Retinal pigment epithelial cell (primary cell): ENCODE measurements around the gene FUT3.
"Not testable (repeated sequence)": the region's sequence is repeated elsewhere in the genome, so short reads cannot be mapped to it uniquely, and the experiment has no call there.

Source experiments
- DNase-seq: peaks from one replicate; pipeline ENCODE4 v3.0.0-alpha.2; 2010; ENCODE audit warnings: low read depth
- H3K4me3 ChIP-seq: 2 replicates; pipeline ENCODE4 v1.5.1; 2011; ENCODE audit warnings: mild to moderate bottlenecking, low read length, control low read depth, moderate library complexity
- CTCF ChIP-seq: conservative IDR thresholded peaks from 2 replicates; pipeline ENCODE4 v1.5.1; 2011; ENCODE audit warnings: low read depth, low read length, control low read depth, inconsistent platforms

FUT3 gene

GRCh38 chr19:5867201-5868136 lies 16.2 kb upstream of the FUT3 start:
- no peak overlapping the region for H3K4me3 ChIP-seq
- DNase-seq, result no peak
- TF ChIP-seq CTCF, result no peak

GRCh38 chr19:5865772-5866171 lies 14.5 kb upstream of the FUT3 start:
- no peak overlapping the region for H3K4me3 ChIP-seq
- no peak for TF ChIP-seq CTCF
- no peak for DNase-seq

GRCh38 chr19:5864725-5865486 lies 13.7 kb upstream of the FUT3 start:
- peak; percentile 18 for TF ChIP-seq CTCF
- DNase-seq, result no peak
- no peak overlapping the region for H3K4me3 ChIP-seq

GRCh38 chr19:5864013-5864720 lies 12.9 kb upstream of the FUT3 start:
- no peak for TF ChIP-seq CTCF
- DNase-seq, result no peak
- no peak overlapping the region for H3K4me3 ChIP-seq

- no peak overlapping the region for H3K4me3 ChIP-seq
- TF ChIP-seq CTCF, result no peak
- DNase-seq, result no peak
Measured at GRCh38 chr19:5863030-5863665, 11.9 kb upstream of the FUT3 start.

- DNase-seq, result no peak
- no peak overlapping the region for H3K4me3 ChIP-seq
- no peak for TF ChIP-seq CTCF
Measured at GRCh38 chr19:5857203-5858081, 6.2 kb upstream of the FUT3 start.

GRCh38 chr19:5855151-5855550 lies 3.9 kb upstream of the FUT3 start:
- DNase-seq, H3K4me3 ChIP-seq: not testable (repeated sequence)

GRCh38 chr19:5854121-5854520 lies 2.9 kb upstream of the FUT3 start:
- DNase-seq, H3K4me3 ChIP-seq: not testable (repeated sequence)
